ENCODE results near the gene SORBS1.
A peak's percentile ranks its signal among the peaks of the same experiment; 100 is the strongest.

Gene SORBS1

DNA sequence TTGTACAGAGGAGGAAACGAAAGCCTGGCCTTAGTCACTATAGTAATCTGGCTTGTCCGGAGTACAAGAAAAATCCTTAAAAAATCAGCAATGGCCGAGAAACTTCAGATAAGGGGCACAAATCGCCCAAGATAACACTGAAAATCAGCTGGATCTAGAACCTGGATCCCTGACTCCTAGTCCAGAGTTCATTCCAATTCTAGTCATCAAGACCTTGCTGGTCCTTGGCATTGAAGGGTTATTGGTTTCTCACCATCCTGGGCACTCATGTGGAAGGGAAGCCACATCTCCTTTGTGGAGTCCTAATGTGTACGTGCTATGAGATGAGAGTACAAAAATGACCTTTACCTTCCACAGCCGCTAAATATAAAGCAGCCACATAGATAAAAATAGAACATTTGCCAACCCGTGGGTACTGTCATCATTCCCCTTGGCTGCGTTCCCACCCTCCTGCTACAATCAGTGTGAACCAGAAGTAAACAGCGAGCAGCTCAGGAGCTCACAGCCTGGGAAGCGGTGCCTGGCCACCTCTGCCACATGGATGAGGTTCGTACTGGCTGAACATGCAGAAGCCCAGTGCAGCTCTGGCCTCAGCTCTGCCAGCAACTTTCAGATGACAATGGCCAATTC lies 154.4 kb downstream of the SORBS1 start:
- Histone ChIP-seq H3K4me2 (ENCODE audit: low read length) (no peak overlapping the region), H2BK15ac (replicated peaks; ENCODE audit: low read depth) (no peak overlapping the region), H2BK120ac (ENCODE audit: low read depth, low read length) (no peak overlapping the region), H3K79me2 (ENCODE audit: control insufficient read depth, insufficient read depth, low read length) (no peaks in the 10 kb centered on the region), H3K4ac (ENCODE audit: low read depth, low read length) (no peak overlapping the region), H3K79me1 (ENCODE audit: low read length) (no peaks in the 10 kb centered on the region), H3K36me3 (ENCODE audit: control insufficient read depth, insufficient read depth, low read length) (no peaks in the 10 kb centered on the region), H4K8ac (ENCODE audit: low read depth, low read length) (no peak overlapping the region), H3K27ac (ENCODE audit: low read depth, low read length) (no peak overlapping the region), H4K5ac (ENCODE audit: low read length) (no peak overlapping the region), H2BK5ac (ENCODE audit: low read length) (no peak overlapping the region), H3K4me3 (ENCODE audit: low read length) (no peak overlapping the region), H2AK5ac (ENCODE audit: low read length) (no peak overlapping the region), H3K9ac (ENCODE audit: low read length) (no peak overlapping the region), H3K27me3 (ENCODE audit: insufficient read depth, low read length, poor library complexity) (no peaks in the 10 kb centered on the region), H3K23ac (ENCODE audit: low read length) (no peak overlapping the region), H3K56ac (ENCODE audit: low read length) (no peak overlapping the region), H3K4me1 (ENCODE audit: control insufficient read depth, low read depth, low read length) (no peaks in the 10 kb centered on the region), H3K18ac (ENCODE audit: low read length) (no peak overlapping the region)
- WGBS (ENCODE audit: extremely low coverage, insufficient coverage, low lambda C conversion rate) = no CpG with 5 or more reads among the region's 11 CpGs
- no peak for DNase-seq

DNA sequence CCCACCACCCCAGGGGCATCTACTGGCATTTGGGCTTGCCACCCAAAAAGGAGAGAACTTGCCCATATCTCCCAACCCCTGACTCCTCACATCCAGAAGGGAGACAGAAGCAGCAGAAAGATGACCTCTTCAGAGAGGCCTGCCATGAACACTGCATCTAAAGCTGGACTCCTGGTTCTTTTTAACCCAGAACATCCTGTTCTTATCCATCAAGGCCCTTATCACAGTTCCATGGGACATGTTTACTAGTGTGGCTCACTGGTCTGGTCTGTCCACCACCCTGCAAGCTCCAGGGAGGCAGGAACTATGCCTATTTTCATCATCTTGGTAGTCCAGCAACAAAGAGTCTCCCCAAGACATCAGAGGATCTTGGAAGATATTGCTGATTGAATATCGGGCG lies 155.5 kb downstream of the SORBS1 start:
- Histone ChIP-seq H3K9ac (ENCODE audit: low read length) (no peak overlapping the region), H3K79me2 (ENCODE audit: control insufficient read depth, insufficient read depth, low read length) (no peaks in the 10 kb centered on the region), H3K36me3 (ENCODE audit: control insufficient read depth, insufficient read depth, low read length) (no peaks in the 10 kb centered on the region), H2AK5ac (ENCODE audit: low read length) (no peak overlapping the region), H3K18ac (ENCODE audit: low read length) (no peak overlapping the region), H4K8ac (ENCODE audit: low read depth, low read length) (no peak overlapping the region), H3K79me1 (ENCODE audit: low read length) (no peaks in the 10 kb centered on the region), H3K4me3 (ENCODE audit: low read length) (no peak overlapping the region), H3K4me2 (ENCODE audit: low read length) (no peak overlapping the region), H3K23ac (ENCODE audit: low read length) (no peak overlapping the region), H3K4me1 (ENCODE audit: control insufficient read depth, low read depth, low read length) (no peaks in the 10 kb centered on the region), H3K27me3 (ENCODE audit: insufficient read depth, low read length, poor library complexity) (no peaks in the 10 kb centered on the region), H2BK120ac (ENCODE audit: low read depth, low read length) (no peak overlapping the region), H4K5ac (ENCODE audit: low read length) (no peak overlapping the region), H2BK15ac (replicated peaks; ENCODE audit: low read depth) (no peak overlapping the region), H3K4ac (ENCODE audit: low read depth, low read length) (no peak overlapping the region), H3K27ac (ENCODE audit: low read depth, low read length) (no peak overlapping the region), H2BK5ac (ENCODE audit: low read length) (no peak overlapping the region), H3K56ac (ENCODE audit: low read length) (no peak overlapping the region)
- WGBS (ENCODE audit: extremely low coverage, insufficient coverage, low lambda C conversion rate) = no CpG with 5 or more reads among the region's 2 CpGs
- no peak for DNase-seq

DNA sequence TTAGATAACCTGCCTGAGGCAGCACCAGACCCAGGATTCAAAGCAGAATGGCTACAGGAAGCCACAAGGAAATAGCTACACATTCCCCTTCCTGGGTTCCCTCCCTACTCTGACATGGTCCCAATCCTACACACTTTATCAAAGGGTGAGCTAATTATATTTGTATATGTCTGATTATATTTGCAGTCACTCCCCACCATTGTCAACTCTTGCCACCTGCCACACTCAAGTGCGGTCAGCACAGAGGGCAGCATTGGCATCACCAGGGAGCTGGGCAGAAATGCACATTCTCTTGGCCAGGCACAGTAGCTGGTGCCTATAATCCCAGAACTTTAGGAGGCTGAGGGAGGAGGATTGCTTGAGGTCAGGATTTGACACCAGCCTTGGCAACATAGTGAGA lies 156.3 kb downstream of the SORBS1 start:
- WGBS (ENCODE audit: extremely low coverage, insufficient coverage, low lambda C conversion rate) = no CpG with 5 or more reads among the region's 1 CpG
- Histone ChIP-seq H3K18ac (ENCODE audit: low read length) (no peak overlapping the region), H3K27ac (ENCODE audit: low read depth, low read length) (no peak overlapping the region), H3K23ac (ENCODE audit: low read length) (no peak overlapping the region), H3K4me1 (ENCODE audit: control insufficient read depth, low read depth, low read length) (no peaks in the 10 kb centered on the region), H3K56ac (ENCODE audit: low read length) (no peak overlapping the region), H2BK15ac (replicated peaks; ENCODE audit: low read depth) (no peak overlapping the region), H3K4ac (ENCODE audit: low read depth, low read length) (no peak overlapping the region), H3K27me3 (ENCODE audit: insufficient read depth, low read length, poor library complexity) (no peaks in the 10 kb centered on the region), H4K8ac (ENCODE audit: low read depth, low read length) (no peak overlapping the region), H2AK5ac (ENCODE audit: low read length) (no peak overlapping the region), H3K4me3 (ENCODE audit: low read length) (no peak overlapping the region), H3K79me1 (ENCODE audit: low read length) (no peaks in the 10 kb centered on the region), H3K9ac (ENCODE audit: low read length) (no peak overlapping the region), H3K36me3 (ENCODE audit: control insufficient read depth, insufficient read depth, low read length) (no peaks in the 10 kb centered on the region), H3K79me2 (ENCODE audit: control insufficient read depth, insufficient read depth, low read length) (no peaks in the 10 kb centered on the region), H3K4me2 (ENCODE audit: low read length) (no peak overlapping the region), H4K5ac (ENCODE audit: low read length) (no peak overlapping the region), H2BK5ac (ENCODE audit: low read length) (no peak overlapping the region), H2BK120ac (ENCODE audit: low read depth, low read length) (no peak overlapping the region)
- no peak for DNase-seq

- Histone ChIP-seq H4K5ac (ENCODE audit: low read length) (no peak overlapping the region), H3K79me1 (ENCODE audit: low read length) (no peaks in the 10 kb centered on the region), H3K4me2 (ENCODE audit: low read length) (no peak overlapping the region), H3K4me3 (ENCODE audit: low read length) (no peak overlapping the region), H3K79me2 (ENCODE audit: control insufficient read depth, insufficient read depth, low read length) (no peaks in the 10 kb centered on the region), H3K56ac (ENCODE audit: low read length) (no peak overlapping the region), H2AK5ac (ENCODE audit: low read length) (no peak overlapping the region), H3K4ac (ENCODE audit: low read depth, low read length) (no peak overlapping the region), H3K9ac (ENCODE audit: low read length) (no peak overlapping the region), H2BK15ac (replicated peaks; ENCODE audit: low read depth) (no peak overlapping the region), H3K23ac (ENCODE audit: low read length) (no peak overlapping the region), H3K18ac (ENCODE audit: low read length) (no peak overlapping the region), H3K4me1 (ENCODE audit: control insufficient read depth, low read depth, low read length) (no peaks in the 10 kb centered on the region), H2BK120ac (ENCODE audit: low read depth, low read length) (no peak overlapping the region), H4K8ac (ENCODE audit: low read depth, low read length) (no peak overlapping the region), H3K27ac (ENCODE audit: low read depth, low read length) (no peak overlapping the region), H3K27me3 (ENCODE audit: insufficient read depth, low read length, poor library complexity) (no peaks in the 10 kb centered on the region), H3K36me3 (ENCODE audit: control insufficient read depth, insufficient read depth, low read length) (no peaks in the 10 kb centered on the region), H2BK5ac (ENCODE audit: low read length) (no peak overlapping the region)
- DNase-seq = peak; percentile 48
- WGBS (ENCODE audit: extremely low coverage, insufficient coverage, low lambda C conversion rate) = no CpG with 5 or more reads among the region's 7 CpGs
Observed at GRCh38 chr10:95404462-95404858, 156.7 kb downstream of the SORBS1 start.

- H4K5ac ChIP-seq (ENCODE audit: low read length) = no peak overlapping the region
- H4K8ac ChIP-seq (ENCODE audit: low read depth, low read length) = no peak overlapping the region
- H3K4ac ChIP-seq (ENCODE audit: low read depth, low read length) = no peak overlapping the region
- no peaks in the 10 kb centered on the region for H3K79me1 ChIP-seq (ENCODE audit: low read length)
- no peak overlapping the region for H3K23ac ChIP-seq (ENCODE audit: low read length)
- no peaks in the 10 kb centered on the region for H3K27me3 ChIP-seq (ENCODE audit: insufficient read depth, low read length, poor library complexity)
- H3K56ac ChIP-seq (ENCODE audit: low read length) = no peak overlapping the region
- no peak overlapping the region for H2BK15ac ChIP-seq (replicated peaks; ENCODE audit: low read depth)
- H3K36me3 ChIP-seq (ENCODE audit: control insufficient read depth, insufficient read depth, low read length) = no peaks in the 10 kb centered on the region
- H3K18ac ChIP-seq (ENCODE audit: low read length) = no peak overlapping the region
- H3K79me2 ChIP-seq (ENCODE audit: control insufficient read depth, insufficient read depth, low read length) = no peaks in the 10 kb centered on the region
- H3K9ac ChIP-seq (ENCODE audit: low read length) = no peak overlapping the region
- no peaks in the 10 kb centered on the region for H3K4me1 ChIP-seq (ENCODE audit: control insufficient read depth, low read depth, low read length)
- H2AK5ac ChIP-seq (ENCODE audit: low read length) = no peak overlapping the region
- no peak overlapping the region for H3K4me2 ChIP-seq (ENCODE audit: low read length)
- H3K4me3 ChIP-seq (ENCODE audit: low read length) = no peak overlapping the region
- no peak overlapping the region for H2BK5ac ChIP-seq (ENCODE audit: low read length)
- no peak overlapping the region for H2BK120ac ChIP-seq (ENCODE audit: low read depth, low read length)
- no peak overlapping the region for H3K27ac ChIP-seq (ENCODE audit: low read depth, low read length)
- no CpG with 5 or more reads among the region's 8 CpGs for WGBS (ENCODE audit: extremely low coverage, insufficient coverage, low lambda C conversion rate)
- DNase-seq = no peak
Observed at GRCh38 chr10:95403700-95404461, 157.3 kb downstream of the SORBS1 start.

All from mesendoderm (in vitro differentiated cells).